ENCODE measurements around the gene BAIAP2L1. TPM values are rescaled to one million over a fixed set of nuclear protein-coding genes. Genes with fewer than 3 reads are reported as not detected.

BAIAP2L1 gene
- total and polyA plus RNA-seq, 9 of the 15 experiments (the other 6 are each of a cell fraction or from before 2014, with no cell fraction given) = 4.2 to 29.8 (median 15.5) TPM

DNA sequence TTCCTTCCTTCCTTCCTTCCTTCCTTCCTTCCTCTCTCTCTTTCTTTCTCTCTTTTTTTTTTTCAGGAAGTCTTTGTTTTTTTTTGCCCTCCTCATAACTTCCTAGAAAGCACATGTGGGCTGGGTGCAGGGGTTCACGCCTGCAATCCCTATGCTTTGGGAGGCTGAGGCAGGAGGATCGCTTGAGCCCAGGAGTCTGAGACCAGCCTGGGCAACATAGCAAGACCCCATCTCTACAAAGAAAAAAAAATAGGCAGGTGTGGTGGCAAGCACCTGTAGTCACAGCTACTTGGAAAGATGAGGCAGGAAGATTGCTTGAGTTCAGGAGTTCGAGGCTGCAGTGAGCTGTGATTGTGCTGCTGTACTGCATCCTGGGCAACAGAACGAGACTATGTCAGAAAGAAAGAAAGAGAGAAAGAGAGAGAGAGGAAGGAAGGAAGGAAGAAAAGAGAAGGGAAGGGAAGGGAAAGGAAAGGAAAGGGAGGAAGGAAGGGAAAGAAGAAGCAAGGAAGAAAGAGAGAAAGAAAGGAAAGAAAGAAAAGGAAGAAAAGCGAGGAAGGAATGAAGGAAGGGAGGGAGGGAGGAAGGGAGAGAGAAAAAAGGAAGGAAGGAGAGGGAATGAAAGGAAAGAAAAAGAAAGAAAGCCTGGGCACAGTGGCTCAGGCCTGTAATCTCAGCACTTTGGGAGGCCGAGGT, 13.5 kb upstream of the BAIAP2L1 start:
- Histone ChIP-seq H3K79me2 (ENCODE audit: control insufficient read depth, insufficient read depth, low read length) (no peaks in the 10 kb centered on the region), H3K9ac (ENCODE audit: insufficient read depth in 1 of 2, low read depth in 2 of 2, low read length in 2 of 2) (no peak overlapping the region), H3K4me3 (no peak overlapping the region), H3K4me2 (ENCODE audit: insufficient read depth, low read length) (no peak overlapping the region), H3K36me3 (ENCODE audit: control insufficient read depth, insufficient read depth, low read length) (no peaks in the 10 kb centered on the region), H3K27me3 (ENCODE audit: control insufficient read depth in 2 of 2, insufficient read depth in 2 of 2, low read length in 2 of 2) (peaks cover 9 to 28% of the 10 kb centered on the region in 2 experiments; a peak in 4 of 5 replicates), H4K20me1 (replicated peaks; ENCODE audit: control insufficient read depth, insufficient read depth, low read length) (peaks cover 3% of the 10 kb centered on the region; the same call in 1 of the 2 replicates), H3K4me1 (replicated peaks in 1 of 2; ENCODE audit: control insufficient read depth in 2 of 2, insufficient read depth in 2 of 2, low read length in 2 of 2) (peaks cover 0 to 8% of the 10 kb centered on the region in 2 experiments; a peak in 3 of 5 replicates), H3K9me1 (ENCODE audit: control insufficient read depth, insufficient read depth, low read length) (no peaks in the 10 kb centered on the region), H2AFZ (ENCODE audit: low read depth, low read length) (no peak overlapping the region), H3K9me3 (replicated peaks; ENCODE audit: control insufficient read depth, insufficient read depth, low read depth, low read length) (no peaks in the 10 kb centered on the region), H3K27ac (ENCODE audit: extremely low read depth, low read depth, low read length) (no peak overlapping the region)
- BruUV-seq (replicated peaks) = no TSS peak
- FAIRE-seq = no peak
- ChIA-PET CTCF (ENCODE audit: low intra/inter-chr PET ratio) (no interaction called here), POLR2A (interaction anchor here (0.5 kb wide), 1 partner anchor 9 kb away, joined by 3 read pairs; no protein-coding TSS in a partner anchor)
- TF ChIP-seq, protein P1, sequence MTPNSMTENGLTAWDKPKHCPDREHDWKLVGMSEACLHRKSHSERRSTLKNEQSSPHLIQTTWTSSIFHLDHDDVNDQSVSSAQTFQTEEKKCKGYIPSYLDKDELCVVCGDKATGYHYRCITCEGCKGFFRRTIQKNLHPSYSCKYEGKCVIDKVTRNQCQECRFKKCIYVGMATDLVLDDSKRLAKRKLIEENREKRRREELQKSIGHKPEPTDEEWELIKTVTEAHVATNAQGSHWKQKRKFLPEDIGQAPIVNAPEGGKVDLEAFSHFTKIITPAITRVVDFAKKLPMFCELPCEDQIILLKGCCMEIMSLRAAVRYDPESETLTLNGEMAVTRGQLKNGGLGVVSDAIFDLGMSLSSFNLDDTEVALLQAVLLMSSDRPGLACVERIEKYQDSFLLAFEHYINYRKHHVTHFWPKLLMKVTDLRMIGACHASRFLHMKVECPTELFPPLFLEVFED (CRISPR knock-in tag; conservative IDR thresholded peaks at IDR 0.05) = 0 out of 2 replicates have a peak, but pooled peaks have one; percentile 24
- TF ChIP-seq CEBPB (tag; IDR thresholded peaks at IDR 0.05) (no peak), DMBX1 (CRISPR knock-in tag; IDR thresholded peaks at IDR 0.05; ENCODE audit: borderline replicate concordance) (no peak), MCM3 (IDR thresholded peaks at IDR 0.05) (peak; percentile 24; the same call in 1 of the 2 replicates), ZNF121 (CRISPR knock-in tag; conservative IDR thresholded peaks at IDR 0.05) (peak; percentile 70), OTX1 (CRISPR knock-in tag; IDR thresholded peaks at IDR 0.05) (peak; percentile 59), ELF4 (CRISPR knock-in tag; IDR thresholded peaks at IDR 0.05) (0 out of 2 replicates have a peak, but pooled peaks have one; percentile 8)
- TF ChIP-seq, protein P2, sequence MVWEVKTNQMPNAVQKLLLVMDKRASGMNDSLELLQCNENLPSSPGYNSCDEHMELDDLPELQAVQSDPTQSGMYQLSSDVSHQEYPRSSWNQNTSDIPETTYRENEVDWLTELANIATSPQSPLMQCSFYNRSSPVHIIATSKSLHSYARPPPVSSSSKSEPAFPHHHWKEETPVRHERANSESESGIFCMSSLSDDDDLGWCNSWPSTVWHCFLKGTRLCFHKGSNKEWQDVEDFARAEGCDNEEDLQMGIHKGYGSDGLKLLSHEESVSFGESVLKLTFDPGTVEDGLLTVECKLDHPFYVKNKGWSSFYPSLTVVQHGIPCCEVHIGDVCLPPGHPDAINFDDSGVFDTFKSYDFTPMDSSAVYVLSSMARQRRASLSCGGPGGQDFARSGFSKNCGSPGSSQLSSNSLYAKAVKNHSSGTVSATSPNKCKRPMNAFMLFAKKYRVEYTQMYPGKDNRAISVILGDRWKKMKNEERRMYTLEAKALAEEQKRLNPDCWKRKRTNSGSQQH (CRISPR knock-in tag; IDR thresholded peaks at IDR 0.05) = 0 out of 2 replicates have a peak, but pooled peaks have one; percentile 45
- TF ChIP-seq, protein P3, sequence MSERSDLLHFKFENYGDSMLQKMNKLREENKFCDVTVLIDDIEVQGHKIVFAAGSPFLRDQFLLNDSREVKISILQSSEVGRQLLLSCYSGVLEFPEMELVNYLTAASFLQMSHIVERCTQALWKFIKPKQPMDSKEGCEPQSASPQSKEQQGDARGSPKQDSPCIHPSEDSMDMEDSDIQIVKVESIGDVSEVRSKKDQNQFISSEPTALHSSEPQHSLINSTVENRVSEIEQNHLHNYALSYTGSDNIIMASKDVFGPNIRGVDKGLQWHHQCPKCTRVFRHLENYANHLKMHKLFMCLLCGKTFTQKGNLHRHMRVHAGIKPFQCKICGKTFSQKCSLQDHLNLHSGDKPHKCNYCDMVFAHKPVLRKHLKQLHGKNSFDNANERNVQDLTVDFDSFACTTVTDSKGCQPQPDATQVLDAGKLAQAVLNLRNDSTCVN (CRISPR knock-in tag; IDR thresholded peaks at IDR 0.05) = peak; percentile 81; the same call in 1 of the 2 replicates
- TF ChIP-seq, protein P4, sequence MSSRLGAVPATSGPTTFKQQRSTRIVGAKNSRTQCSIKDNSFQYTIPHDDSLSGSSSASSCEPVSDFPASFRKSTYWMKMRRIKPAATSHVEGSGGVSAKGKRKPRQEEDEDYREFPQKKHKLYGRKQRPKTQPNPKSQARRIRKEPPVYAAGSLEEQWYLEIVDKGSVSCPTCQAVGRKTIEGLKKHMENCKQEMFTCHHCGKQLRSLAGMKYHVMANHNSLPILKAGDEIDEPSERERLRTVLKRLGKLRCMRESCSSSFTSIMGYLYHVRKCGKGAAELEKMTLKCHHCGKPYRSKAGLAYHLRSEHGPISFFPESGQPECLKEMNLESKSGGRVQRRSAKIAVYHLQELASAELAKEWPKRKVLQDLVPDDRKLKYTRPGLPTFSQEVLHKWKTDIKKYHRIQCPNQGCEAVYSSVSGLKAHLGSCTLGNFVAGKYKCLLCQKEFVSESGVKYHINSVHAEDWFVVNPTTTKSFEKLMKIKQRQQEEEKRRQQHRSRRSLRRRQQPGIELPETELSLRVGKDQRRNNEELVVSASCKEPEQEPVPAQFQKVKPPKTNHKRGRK (tag; IDR thresholded peaks at IDR 0.05) = peak; percentile 96
- TF ChIP-seq, protein P5, sequence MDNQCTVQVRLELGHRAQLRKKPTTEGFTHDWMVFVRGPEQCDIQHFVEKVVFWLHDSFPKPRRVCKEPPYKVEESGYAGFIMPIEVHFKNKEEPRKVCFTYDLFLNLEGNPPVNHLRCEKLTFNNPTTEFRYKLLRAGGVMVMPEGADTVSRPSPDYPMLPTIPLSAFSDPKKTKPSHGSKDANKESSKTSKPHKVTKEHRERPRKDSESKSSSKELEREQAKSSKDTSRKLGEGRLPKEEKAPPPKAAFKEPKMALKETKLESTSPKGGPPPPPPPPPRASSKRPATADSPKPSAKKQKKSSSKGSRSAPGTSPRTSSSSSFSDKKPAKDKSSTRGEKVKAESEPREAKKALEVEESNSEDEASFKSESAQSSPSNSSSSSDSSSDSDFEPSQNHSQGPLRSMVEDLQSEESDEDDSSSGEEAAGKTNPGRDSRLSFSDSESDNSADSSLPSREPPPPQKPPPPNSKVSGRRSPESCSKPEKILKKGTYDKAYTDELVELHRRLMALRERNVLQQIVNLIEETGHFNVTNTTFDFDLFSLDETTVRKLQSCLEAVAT (IDR thresholded peaks at IDR 0.05) = no peak
- no peak for DNase-seq (ENCODE audit: extremely low read depth in 1 of 4, low spot score in 3 of 4)
- intact Hi-C loops (cut with micrococcal nuclease) = no loop called here
- ATAC-seq = no peak
- WGBS (ENCODE audit: insufficient coverage, low coverage, missing lambda C conversion rate) = 4% methylated on average over 6 of the region's 6 CpGs
- in situ Hi-C loops (cut with MboI) = no loop called here
